Type B pancreatic cell (in vitro differentiated cells): ENCODE results near the gene EARS2. TPM values are rescaled to one million over a fixed set of nuclear protein-coding genes. Genes with fewer than 3 reads are reported as not detected.

Experiments used
- DNase-seq: peaks from one replicate; pipeline ENCODE4 v3.0.0; 2021; ENCODE audit warnings: mixed read lengths; ENCODE audit not compliant: unreplicated experiment; ENCODE audit errors: extremely low spot score
- H3K27ac Mint-ChIP-seq: 2 replicates; pipeline ENCODE4 v1.8.0; 2021; ENCODE audit warnings: mild to moderate bottlenecking, mixed read lengths
- H3K27me3 Mint-ChIP-seq: 2 replicates; pipeline ENCODE4 v1.8.0; 2021; ENCODE audit warnings: mixed read lengths
- H3K36me3 Mint-ChIP-seq: 2 replicates; pipeline ENCODE4 v1.8.0; 2021; ENCODE audit warnings: mixed read lengths
- H3K4me1 Mint-ChIP-seq: one replicate; pipeline ENCODE4 v1.8.0; 2021; ENCODE audit warnings: mixed read lengths; ENCODE audit not compliant: unreplicated experiment
- H3K4me3 Mint-ChIP-seq: 2 replicates; pipeline ENCODE4 v1.8.0; 2021; ENCODE audit warnings: mild to moderate bottlenecking, mixed read lengths
- H3K9me3 Mint-ChIP-seq: 2 replicates; pipeline ENCODE4 v1.8.0; 2021; ENCODE audit warnings: mixed read lengths
- total RNA-seq: library from RNA; stranded (reverse); gene quantifications from 2 replicates; pipeline ENCODE4 v1.2.1, GENCODE V29; 2021; ENCODE audit warnings: low replicate concordance
- TF ChIP-seq, protein P1 (sequence below): fragments of 200-600 bp; sonication (generic); conservative IDR thresholded peaks from 2 replicates; pipeline ENCODE4 v1.5.0; 2021; ENCODE audit warnings: antibody characterized with exemption, mild to moderate bottlenecking

Gene EARS2
- total RNA-seq, 1 donor from 2014 or later: 25.3 TPM

DNA sequence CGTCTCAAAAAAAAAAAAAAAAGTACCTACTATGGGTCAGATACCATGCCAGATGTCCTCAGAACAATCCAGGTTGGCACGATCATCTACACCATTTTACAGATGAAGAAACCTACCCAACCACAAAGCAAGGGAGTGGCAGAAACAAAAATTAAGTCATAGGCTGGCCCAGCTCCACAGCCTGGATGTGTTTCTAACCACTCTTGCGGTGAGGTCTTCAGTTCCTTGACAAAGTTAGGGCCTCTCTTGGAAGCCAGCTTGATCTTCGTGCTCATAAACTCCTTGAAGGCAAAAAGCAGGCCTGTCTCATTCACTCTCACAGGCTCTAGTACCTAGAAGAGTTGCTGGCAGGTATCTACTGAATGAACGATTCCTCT, 53.1 kb downstream of the EARS2 start:
- H3K4me1 Mint-ChIP-seq: peaks cover 30% of the 10 kb centered on the region
- H3K27ac Mint-ChIP-seq: no peak overlapping the region
- H3K4me3 Mint-ChIP-seq: no peak overlapping the region
- H3K9me3 Mint-ChIP-seq: peaks cover 4% of the 10 kb centered on the region
- no peaks in the 10 kb centered on the region for H3K27me3 Mint-ChIP-seq
- TF ChIP-seq, protein P1, sequence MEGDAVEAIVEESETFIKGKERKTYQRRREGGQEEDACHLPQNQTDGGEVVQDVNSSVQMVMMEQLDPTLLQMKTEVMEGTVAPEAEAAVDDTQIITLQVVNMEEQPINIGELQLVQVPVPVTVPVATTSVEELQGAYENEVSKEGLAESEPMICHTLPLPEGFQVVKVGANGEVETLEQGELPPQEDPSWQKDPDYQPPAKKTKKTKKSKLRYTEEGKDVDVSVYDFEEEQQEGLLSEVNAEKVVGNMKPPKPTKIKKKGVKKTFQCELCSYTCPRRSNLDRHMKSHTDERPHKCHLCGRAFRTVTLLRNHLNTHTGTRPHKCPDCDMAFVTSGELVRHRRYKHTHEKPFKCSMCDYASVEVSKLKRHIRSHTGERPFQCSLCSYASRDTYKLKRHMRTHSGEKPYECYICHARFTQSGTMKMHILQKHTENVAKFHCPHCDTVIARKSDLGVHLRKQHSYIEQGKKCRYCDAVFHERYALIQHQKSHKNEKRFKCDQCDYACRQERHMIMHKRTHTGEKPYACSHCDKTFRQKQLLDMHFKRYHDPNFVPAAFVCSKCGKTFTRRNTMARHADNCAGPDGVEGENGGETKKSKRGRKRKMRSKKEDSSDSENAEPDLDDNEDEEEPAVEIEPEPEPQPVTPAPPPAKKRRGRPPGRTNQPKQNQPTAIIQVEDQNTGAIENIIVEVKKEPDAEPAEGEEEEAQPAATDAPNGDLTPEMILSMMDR: no peak
- DNase-seq: no peak
- peaks cover 17% of the 10 kb centered on the region for H3K36me3 Mint-ChIP-seq

DNA sequence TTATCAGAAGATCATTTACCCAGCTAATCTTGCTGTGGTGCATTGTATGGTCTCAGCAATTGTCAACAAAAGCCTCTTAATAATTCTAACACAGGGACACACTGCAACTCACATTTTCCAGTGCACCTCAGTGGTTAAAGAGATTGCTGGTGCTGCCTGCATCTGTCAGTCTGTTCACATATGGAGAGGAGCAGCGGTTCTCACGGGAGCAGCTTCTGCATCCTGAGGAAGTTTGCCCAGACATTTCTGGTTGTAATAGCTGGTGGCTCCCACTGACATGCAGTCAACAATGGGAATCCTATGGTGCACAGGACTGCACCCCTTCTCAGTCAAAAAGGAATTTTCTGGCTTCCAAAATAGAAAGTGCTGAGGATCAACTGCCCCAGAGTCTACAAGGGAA, 54.7 kb downstream of the EARS2 start:
- Mint-ChIP-seq H3K27me3 (no peaks in the 10 kb centered on the region), H3K27ac (no peak overlapping the region), H3K4me3 (no peak overlapping the region), H3K36me3 (peaks cover 7% of the 10 kb centered on the region), H3K4me1 (peaks cover 25% of the 10 kb centered on the region), H3K9me3 (no peaks in the 10 kb centered on the region)
- DNase-seq: no peak
- TF ChIP-seq, protein P1: no peak

DNA sequence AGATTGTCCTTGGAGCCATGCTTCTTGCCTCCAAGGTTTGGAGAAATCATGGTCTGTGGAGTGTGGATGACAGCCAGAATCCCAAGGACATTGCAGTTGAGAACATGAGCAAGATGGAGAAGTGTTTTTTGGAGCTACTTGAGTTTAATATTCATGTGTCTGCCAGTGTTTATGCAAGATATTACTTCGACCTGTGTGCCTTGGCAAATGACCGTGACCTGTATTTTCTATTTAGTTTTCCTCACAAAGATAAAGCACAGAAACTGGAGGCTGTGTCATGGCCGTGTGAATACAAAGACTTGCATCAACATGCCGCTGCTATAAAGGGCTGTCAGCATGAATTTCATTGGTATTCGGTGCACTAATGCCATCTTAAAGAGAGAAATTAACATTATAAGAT, 55.9 kb downstream of the EARS2 start:
- H3K27me3 Mint-ChIP-seq: no peaks in the 10 kb centered on the region
- no peak overlapping the region for H3K27ac Mint-ChIP-seq
- H3K9me3 Mint-ChIP-seq: no peaks in the 10 kb centered on the region
- DNase-seq: no peak
- peaks cover 8% of the 10 kb centered on the region for H3K36me3 Mint-ChIP-seq
- H3K4me3 Mint-ChIP-seq: no peak overlapping the region
- H3K4me1 Mint-ChIP-seq: peaks cover 23% of the 10 kb centered on the region
- TF ChIP-seq, protein P1: no peak

DNA sequence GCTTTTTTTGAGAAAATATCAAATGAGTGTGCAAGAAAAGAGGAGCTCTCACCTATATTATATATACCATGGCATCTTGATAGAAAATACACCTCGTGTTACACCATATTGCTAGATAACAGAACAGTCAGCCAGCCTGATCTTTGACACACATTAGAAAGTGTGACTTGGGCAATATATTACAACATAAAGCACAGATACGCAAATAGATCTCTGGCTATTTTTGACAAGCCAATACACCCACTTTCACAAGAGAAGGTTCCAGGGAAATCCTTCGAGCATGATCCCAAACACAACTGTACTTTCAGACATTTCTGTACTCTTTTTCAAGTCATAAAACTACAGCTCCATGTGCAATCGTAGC, 56.3 kb downstream of the EARS2 start:
- TF ChIP-seq, protein P1: no peak
- no peaks in the 10 kb centered on the region for H3K9me3 Mint-ChIP-seq
- peaks cover 19% of the 10 kb centered on the region for H3K4me1 Mint-ChIP-seq
- H3K27me3 Mint-ChIP-seq: no peaks in the 10 kb centered on the region
- peaks cover 8% of the 10 kb centered on the region for H3K36me3 Mint-ChIP-seq
- no peak for DNase-seq
- no peak overlapping the region for H3K27ac Mint-ChIP-seq
- H3K4me3 Mint-ChIP-seq: no peak overlapping the region

DNA sequence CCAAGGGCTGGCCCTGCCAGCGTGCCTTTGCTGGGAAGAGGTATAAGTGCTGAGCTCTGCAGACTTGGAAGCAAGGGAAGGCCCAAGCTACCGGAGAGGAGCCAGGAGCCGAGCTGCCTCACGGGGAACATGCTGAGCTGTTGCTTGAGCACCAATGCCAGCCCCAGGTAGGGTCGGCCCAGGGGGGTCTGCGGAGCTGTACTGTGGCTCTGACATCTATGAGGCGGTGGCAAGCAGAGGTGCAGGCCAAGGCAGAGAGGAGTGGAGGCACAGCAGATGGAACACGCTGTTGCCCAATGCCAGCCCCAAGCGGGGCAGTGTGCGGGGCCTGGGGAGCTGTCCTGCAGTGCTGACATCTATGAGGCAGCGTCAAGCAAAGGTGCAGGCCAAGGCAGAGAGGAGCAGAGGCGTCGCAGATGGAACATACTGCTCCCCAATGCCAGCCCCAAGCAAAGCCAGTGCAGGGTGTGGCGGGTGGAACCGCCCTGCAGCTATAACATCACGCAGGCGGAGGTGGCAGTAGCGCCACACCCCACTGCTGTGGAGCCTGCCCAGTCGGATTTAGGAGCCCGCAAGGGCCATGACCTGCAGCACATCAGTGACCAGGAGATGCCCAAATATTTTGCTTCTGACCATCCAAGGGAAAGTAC, 56.8 kb downstream of the EARS2 start:
- H3K4me1 Mint-ChIP-seq: peaks cover 14% of the 10 kb centered on the region
- no peak for DNase-seq
- TF ChIP-seq, protein P1: no peak
- H3K9me3 Mint-ChIP-seq: no peaks in the 10 kb centered on the region
- H3K27ac Mint-ChIP-seq: no peak overlapping the region
- H3K4me3 Mint-ChIP-seq: no peak overlapping the region
- no peaks in the 10 kb centered on the region for H3K27me3 Mint-ChIP-seq
- peaks cover 8% of the 10 kb centered on the region for H3K36me3 Mint-ChIP-seq

DNA sequence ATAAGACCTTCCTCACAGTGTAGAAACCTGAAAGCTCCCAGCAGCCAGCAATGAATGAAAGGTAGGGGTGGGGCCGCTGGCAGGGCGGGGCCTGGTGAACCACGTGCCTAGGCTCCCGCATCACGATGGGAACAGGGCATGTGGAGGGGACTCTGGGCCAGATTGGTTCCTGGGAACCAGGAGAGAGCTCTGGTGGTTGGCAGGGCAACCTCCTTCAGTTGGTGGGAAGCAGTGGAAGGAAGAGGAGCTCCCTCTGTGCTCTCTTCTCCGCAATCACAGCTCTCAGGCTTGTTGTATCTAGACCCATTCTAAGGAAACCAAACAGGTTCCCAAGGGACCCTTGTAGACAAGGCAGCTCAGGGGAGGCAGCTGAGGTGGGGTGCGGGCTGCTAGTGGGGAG, 57.3 kb downstream of the EARS2 start:
- Mint-ChIP-seq H3K9me3 (no peaks in the 10 kb centered on the region), H3K36me3 (peaks cover 8% of the 10 kb centered on the region), H3K4me1 (peaks cover 14% of the 10 kb centered on the region), H3K4me3 (no peak overlapping the region), H3K27me3 (no peaks in the 10 kb centered on the region), H3K27ac (no peak overlapping the region)
- DNase-seq: no peak
- TF ChIP-seq, protein P1: no peak
